VCaP (cell line): ENCODE results near the gene PLEKHJ1.

Source experiments
- H3K27ac ChIP-seq: fragments of 450-650 bp; 2 replicates; pipeline ENCODE4 v1.5.1; 2017
- TF ChIP-seq, protein P1 (sequence below): fragments of 450-650 bp; conservative IDR thresholded peaks from 2 replicates; pipeline ENCODE4 v1.5.1; 2017; ENCODE audit warnings: mild to moderate bottlenecking, moderate library complexity

PLEKHJ1 gene

DNA sequence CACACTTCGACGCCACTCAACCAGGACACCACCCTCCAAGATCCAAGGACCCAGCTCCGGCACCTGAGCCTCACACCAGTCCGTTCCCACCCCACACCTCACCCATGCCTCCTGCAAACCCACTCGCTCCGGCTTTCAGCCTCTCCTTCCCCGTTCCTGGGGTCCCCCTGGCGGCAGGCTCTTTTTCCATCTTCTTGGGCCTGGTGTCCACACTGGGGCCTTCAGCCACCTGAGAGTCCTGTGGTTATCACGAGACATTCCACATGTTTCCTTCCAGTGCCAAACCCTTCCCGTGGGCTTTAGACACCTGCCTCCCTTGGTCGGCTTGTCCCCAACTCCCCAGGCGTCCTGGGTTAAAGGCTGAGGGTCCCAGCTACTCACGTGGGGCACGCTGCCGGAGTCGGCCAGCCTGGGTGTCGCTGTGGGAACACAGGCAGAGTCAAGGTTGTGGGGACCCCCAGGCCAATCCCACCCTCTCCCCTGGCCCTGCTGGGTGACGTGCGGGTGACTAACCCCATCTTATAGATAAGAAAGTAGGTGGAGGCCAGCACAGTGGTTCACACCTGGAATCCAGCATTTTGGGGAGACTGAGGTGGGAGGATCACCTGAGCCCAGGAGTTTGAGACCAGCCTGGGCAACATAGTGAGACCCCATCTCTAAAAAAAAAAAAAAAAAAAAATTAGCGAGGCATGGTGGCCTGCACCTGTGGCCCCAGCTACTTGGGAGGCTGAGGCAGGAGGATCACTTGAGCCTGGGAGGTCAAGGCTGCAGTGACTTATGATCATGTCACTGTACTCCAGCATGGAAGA, 18.1 kb upstream of the PLEKHJ1 start:
- TF ChIP-seq, protein P1, sequence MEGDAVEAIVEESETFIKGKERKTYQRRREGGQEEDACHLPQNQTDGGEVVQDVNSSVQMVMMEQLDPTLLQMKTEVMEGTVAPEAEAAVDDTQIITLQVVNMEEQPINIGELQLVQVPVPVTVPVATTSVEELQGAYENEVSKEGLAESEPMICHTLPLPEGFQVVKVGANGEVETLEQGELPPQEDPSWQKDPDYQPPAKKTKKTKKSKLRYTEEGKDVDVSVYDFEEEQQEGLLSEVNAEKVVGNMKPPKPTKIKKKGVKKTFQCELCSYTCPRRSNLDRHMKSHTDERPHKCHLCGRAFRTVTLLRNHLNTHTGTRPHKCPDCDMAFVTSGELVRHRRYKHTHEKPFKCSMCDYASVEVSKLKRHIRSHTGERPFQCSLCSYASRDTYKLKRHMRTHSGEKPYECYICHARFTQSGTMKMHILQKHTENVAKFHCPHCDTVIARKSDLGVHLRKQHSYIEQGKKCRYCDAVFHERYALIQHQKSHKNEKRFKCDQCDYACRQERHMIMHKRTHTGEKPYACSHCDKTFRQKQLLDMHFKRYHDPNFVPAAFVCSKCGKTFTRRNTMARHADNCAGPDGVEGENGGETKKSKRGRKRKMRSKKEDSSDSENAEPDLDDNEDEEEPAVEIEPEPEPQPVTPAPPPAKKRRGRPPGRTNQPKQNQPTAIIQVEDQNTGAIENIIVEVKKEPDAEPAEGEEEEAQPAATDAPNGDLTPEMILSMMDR, result no peak
- H3K27ac ChIP-seq, result no peak overlapping the region

DNA sequence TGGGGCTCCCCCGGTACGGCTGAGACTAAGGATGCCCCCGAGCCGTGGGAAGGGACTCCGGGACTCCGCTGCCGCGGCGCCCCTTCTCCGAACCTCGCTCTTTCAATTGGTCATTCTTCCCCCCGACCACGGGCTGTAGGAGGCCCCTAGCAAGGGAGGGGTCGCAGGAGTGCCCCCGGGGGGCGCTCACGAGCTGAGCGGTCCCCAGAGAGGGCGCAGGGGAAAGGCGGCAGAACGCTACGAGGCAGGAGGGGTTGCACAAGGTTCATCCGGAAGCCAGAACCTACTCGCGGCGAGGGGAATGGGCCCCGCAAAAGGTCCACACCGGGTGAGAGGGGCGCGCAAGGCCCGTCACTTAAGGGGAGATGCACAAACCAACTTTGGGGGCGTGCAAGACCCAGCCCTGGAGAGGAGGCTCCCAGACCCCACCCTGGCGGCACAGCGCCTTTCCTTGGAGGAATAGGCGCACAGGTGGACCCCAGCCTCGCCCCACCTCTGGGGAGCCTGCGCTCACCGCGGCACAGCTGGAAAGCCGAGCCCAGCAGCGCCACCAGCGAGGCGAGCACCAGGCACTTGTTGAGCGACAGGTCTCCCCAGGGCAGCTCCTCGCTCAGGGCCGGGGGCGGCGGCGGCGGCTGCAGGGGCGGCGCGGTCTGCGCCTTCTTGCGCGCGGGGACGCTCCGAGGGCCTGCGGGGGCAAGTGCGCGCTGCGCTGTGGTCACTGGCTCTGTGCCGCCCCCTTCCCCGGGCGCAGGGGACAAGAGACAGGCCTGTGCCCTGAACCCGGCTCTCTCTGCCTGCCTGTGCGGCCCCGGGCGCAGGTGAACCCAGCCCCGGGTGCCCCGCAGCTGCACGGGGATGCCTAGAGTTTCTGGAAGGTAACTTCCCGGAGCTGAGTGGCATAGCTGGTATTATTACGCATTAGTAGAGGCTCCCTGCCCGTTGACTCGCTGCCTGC, 17.3 kb upstream of the PLEKHJ1 start:
- H3K27ac ChIP-seq, result no peak overlapping the region
- TF ChIP-seq, protein P1, result no peak

DNA sequence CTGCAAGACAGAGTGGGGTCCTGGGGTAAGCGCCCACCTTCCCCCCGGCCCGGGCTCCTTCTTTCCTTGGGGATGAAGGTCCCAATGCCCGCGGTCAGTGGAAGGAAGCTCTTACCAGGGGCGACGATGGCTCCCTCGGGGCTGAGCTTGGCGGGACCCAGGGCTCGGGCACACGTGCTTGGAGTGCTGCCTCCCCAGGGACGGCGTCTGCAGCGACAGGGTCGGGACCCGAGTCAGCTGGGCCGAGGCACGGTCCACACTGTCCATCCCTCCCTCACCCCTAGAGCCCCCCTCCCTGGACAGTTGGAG, 16.6 kb upstream of the PLEKHJ1 start:
- TF ChIP-seq, protein P1, result no peak

DNA sequence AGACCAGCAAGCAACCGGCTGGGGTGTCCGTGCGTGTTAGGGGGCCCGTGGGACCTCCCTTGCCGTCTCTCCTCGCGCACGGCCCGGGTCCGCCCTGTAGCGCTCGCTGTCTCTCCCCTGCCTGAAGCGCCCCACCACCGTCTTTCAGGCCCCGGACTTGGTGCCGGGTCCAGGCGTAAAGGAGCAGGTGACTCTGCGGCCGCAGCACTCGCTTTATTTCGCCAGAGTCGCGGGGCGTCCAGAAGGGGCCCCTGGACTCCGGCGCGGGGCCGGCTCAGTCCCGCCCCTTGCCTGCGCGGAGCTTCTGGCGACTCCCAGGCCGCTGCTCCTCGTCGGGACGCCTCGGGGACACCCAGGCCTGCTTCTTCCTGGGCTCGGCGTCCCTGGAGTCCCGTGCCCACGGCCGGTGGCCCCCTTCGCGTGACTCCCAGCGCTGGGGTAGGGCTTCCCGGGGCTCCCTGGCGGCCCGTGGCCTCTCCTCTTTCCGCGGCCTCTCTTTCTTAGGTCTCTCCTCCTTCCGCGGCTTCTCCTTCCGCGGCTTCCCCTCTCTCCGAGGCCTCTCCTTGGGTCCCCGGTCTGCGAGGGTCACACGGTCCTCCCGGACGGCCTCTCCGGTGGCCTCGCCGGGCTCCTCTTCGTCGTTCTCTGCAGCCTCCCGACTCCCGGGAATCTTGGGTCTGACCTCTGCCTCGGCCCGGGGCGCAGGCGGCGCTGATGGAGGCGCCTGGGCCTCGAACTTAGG, 16.1 kb upstream of the PLEKHJ1 start:
- TF ChIP-seq, protein P1, result no peak
- H3K27ac ChIP-seq, result no peak overlapping the region

More for the DNA sequence above, 16.6 kb upstream of the PLEKHJ1 start:
- H3K27ac ChIP-seq, result no peak overlapping the region

DNA sequence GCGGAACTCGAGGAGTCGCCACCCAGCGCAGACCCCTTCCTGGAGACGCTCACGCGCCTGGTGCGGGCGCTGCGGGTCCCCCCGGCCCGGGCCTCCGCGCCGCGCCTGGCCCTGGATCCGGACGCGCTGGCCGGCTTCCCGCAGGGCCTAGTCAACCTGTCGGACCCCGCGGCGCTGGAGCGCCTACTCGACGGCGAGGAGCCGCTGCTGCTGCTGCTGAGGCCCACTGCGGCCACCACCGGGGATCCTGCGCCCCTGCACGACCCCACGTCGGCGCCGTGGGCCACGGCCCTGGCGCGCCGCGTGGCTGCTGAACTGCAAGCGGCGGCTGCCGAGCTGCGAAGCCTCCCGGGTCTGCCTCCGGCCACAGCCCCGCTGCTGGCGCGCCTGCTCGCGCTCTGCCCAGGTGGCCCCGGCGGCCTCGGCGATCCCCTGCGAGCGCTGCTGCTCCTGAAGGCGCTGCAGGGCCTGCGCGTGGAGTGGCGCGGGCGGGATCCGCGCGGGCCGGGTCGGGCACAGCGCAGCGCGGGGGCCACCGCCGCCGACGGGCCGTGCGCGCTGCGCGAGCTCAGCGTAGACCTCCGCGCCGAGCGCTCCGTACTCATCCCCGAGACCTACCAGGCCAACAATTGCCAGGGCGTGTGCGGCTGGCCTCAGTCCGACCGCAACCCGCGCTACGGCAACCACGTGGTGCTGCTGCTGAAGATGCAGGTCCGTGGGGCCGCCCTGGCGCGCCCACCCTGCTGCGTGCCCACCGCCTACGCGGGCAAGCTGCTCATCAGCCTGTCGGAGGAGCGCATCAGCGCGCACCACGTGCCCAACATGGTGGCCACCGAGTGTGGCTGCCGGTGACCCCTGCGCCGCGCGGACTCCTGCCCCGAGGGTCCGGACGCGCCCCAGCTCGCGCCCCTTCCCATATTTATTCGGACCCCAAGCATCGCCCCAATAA, 15.3 kb upstream of the PLEKHJ1 start:
- TF ChIP-seq, protein P1, result no peak
- no peak overlapping the region for H3K27ac ChIP-seq

DNA sequence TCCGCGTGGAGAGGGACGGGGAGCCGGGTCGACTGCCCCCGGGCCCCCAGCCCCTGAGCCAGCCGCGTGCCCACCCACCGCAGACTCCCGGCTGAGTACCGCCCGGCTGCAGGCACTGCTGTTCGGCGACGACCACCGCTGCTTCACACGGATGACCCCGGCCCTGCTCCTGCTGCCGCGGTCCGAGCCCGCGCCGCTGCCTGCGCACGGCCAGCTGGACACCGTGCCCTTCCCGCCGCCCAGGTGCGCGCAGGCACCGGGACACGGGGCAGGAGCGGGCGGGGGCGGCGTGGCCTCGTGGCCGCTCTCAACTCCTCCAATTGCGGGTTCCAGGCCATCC, 14.6 kb upstream of the PLEKHJ1 start:
- TF ChIP-seq, protein P1, result no peak

More for the DNA sequence above, 14.6 kb upstream of the PLEKHJ1 start:
- no peak overlapping the region for H3K27ac ChIP-seq
